ENCODE results near the gene WSCD1.

The WSCD1 gene

GRCh38 chr17:6165806-6166205 lies 95.6 kb downstream of the WSCD1 start:
- TF ChIP-seq OSR1 (CRISPR knock-in tag; IDR thresholded peaks at IDR 0.05) (no peak), ZFP3 (CRISPR knock-in tag; IDR thresholded peaks at IDR 0.05) (no peak), CREB5 (CRISPR knock-in tag; IDR thresholded peaks at IDR 0.05; ENCODE audit: low read depth) (no peak), RARB (CRISPR knock-in tag; IDR thresholded peaks at IDR 0.05) (no peak), TOX (CRISPR knock-in tag; IDR thresholded peaks at IDR 0.05; ENCODE audit: borderline replicate concordance) (no peak), ESRRG (CRISPR knock-in tag; IDR thresholded peaks at IDR 0.05) (no peak), POU6F1 (CRISPR knock-in tag; IDR thresholded peaks at IDR 0.05; ENCODE audit: borderline replicate concordance, low read depth) (no peak), SNAI2 (CRISPR knock-in tag; IDR thresholded peaks at IDR 0.05) (no peak), BACH2 (CRISPR knock-in tag; IDR thresholded peaks at IDR 0.05; ENCODE audit: borderline replicate concordance) (no peak), ZFP30 (CRISPR knock-in tag; IDR thresholded peaks at IDR 0.05) (no peak), ZNF565 (CRISPR knock-in tag; conservative IDR thresholded peaks at IDR 0.05; ENCODE audit: low read depth) (no peak), ZNF70 (CRISPR knock-in tag; IDR thresholded peaks at IDR 0.05) (no peak), ZNF8 (CRISPR knock-in tag; IDR thresholded peaks at IDR 0.05) (no peak), CSDC2 (CRISPR knock-in tag; IDR thresholded peaks at IDR 0.05) (no peak), PPARA (CRISPR knock-in tag; IDR thresholded peaks at IDR 0.05; ENCODE audit: borderline replicate concordance) (no peak), TCF4 (CRISPR knock-in tag; IDR thresholded peaks at IDR 0.05; ENCODE audit: borderline replicate concordance) (no peak)
- TF ChIP-seq, protein P1, sequence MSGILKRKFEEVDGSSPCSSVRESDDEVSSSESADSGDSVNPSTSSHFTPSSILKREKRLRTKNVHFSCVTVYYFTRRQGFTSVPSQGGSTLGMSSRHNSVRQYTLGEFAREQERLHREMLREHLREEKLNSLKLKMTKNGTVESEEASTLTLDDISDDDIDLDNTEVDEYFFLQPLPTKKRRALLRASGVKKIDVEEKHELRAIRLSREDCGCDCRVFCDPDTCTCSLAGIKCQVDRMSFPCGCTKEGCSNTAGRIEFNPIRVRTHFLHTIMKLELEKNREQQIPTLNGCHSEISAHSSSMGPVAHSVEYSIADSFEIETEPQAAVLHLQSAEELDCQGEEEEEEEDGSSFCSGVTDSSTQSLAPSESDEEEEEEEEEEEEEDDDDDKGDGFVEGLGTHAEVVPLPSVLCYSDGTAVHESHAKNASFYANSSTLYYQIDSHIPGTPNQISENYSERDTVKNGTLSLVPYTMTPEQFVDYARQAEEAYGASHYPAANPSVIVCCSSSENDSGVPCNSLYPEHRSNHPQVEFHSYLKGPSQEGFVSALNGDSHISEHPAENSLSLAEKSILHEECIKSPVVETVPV (CRISPR knock-in tag; IDR thresholded peaks at IDR 0.05), result no peak
- TF ChIP-seq, protein P2, sequence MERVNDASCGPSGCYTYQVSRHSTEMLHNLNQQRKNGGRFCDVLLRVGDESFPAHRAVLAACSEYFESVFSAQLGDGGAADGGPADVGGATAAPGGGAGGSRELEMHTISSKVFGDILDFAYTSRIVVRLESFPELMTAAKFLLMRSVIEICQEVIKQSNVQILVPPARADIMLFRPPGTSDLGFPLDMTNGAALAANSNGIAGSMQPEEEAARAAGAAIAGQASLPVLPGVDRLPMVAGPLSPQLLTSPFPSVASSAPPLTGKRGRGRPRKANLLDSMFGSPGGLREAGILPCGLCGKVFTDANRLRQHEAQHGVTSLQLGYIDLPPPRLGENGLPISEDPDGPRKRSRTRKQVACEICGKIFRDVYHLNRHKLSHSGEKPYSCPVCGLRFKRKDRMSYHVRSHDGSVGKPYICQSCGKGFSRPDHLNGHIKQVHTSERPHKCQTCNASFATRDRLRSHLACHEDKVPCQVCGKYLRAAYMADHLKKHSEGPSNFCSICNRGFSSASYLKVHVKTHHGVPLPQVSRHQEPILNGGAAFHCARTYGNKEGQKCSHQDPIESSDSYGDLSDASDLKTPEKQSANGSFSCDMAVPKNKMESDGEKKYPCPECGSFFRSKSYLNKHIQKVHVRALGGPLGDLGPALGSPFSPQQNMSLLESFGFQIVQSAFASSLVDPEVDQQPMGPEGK (CRISPR knock-in tag; IDR thresholded peaks at IDR 0.05; ENCODE audit: borderline replicate concordance), result no peak
- TF ChIP-seq, protein P3, sequence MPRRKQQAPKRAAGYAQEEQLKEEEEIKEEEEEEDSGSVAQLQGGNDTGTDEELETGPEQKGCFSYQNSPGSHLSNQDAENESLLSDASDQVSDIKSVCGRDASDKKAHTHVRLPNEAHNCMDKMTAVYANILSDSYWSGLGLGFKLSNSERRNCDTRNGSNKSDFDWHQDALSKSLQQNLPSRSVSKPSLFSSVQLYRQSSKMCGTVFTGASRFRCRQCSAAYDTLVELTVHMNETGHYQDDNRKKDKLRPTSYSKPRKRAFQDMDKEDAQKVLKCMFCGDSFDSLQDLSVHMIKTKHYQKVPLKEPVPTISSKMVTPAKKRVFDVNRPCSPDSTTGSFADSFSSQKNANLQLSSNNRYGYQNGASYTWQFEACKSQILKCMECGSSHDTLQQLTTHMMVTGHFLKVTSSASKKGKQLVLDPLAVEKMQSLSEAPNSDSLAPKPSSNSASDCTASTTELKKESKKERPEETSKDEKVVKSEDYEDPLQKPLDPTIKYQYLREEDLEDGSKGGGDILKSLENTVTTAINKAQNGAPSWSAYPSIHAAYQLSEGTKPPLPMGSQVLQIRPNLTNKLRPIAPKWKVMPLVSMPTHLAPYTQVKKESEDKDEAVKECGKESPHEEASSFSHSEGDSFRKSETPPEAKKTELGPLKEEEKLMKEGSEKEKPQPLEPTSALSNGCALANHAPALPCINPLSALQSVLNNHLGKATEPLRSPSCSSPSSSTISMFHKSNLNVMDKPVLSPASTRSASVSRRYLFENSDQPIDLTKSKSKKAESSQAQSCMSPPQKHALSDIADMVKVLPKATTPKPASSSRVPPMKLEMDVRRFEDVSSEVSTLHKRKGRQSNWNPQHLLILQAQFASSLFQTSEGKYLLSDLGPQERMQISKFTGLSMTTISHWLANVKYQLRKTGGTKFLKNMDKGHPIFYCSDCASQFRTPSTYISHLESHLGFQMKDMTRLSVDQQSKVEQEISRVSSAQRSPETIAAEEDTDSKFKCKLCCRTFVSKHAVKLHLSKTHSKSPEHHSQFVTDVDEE (CRISPR knock-in tag; IDR thresholded peaks at IDR 0.05), result no peak

GRCh38 chr17:6166492-6167179 lies 96.5 kb downstream of the WSCD1 start:
- ATAC-seq, result no peak
- TF ChIP-seq GLIS3 (CRISPR knock-in tag; IDR thresholded peaks at IDR 0.05) (no peak), ZNF70 (CRISPR knock-in tag; IDR thresholded peaks at IDR 0.05) (no peak), ARNTL (CRISPR knock-in tag; IDR thresholded peaks at IDR 0.05; ENCODE audit: borderline replicate concordance, low read depth) (no peak), TOX (CRISPR knock-in tag; IDR thresholded peaks at IDR 0.05; ENCODE audit: borderline replicate concordance) (no peak), POU6F1 (CRISPR knock-in tag; IDR thresholded peaks at IDR 0.05; ENCODE audit: borderline replicate concordance, low read depth) (no peak), ZC3H10 (CRISPR knock-in tag; IDR thresholded peaks at IDR 0.05) (no peak), BACH2 (CRISPR knock-in tag; IDR thresholded peaks at IDR 0.05; ENCODE audit: borderline replicate concordance) (no peak), ZFP3 (CRISPR knock-in tag; IDR thresholded peaks at IDR 0.05) (no peak), CREB5 (CRISPR knock-in tag; IDR thresholded peaks at IDR 0.05; ENCODE audit: low read depth) (no peak)
- TF ChIP-seq, protein P1 (CRISPR knock-in tag; IDR thresholded peaks at IDR 0.05), result no peak

More at GRCh38 chr17:6165806-6166205, 95.6 kb downstream of the WSCD1 start:
- ATAC-seq, result no peak
